SW480 (cell line): ENCODE results near the gene SCYGR1.
"Not testable (repeated sequence)": the region's sequence is repeated elsewhere in the genome, so short reads cannot be mapped to it uniquely, and the experiment has no call there.

Experiments used
- DNase-seq: peaks from one replicate; pipeline ENCODE4 v3.0.0-alpha.2; 2016; ENCODE audit warnings: low spot score

The SCYGR1 gene

DNA sequence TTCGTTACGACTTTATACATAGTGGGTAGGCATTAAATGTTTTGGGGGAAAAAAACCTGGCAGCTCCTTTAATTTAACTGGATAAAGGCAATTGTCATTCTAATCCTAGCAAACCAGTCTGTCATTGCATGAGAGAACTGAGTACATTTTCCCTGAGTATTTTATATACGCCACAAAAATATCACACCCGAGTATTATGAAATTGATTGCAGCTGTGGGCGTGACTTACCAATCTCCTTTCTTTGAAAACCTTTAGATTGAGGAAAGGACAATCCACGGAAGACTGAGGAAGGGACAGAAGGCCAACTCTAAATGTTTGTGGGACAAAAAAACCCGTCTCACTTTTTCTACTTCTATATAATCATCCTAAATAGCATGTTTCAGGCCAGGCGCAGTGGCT is 17.7 kb downstream of the SCYGR1 start:
- no peak for DNase-seq

DNA sequence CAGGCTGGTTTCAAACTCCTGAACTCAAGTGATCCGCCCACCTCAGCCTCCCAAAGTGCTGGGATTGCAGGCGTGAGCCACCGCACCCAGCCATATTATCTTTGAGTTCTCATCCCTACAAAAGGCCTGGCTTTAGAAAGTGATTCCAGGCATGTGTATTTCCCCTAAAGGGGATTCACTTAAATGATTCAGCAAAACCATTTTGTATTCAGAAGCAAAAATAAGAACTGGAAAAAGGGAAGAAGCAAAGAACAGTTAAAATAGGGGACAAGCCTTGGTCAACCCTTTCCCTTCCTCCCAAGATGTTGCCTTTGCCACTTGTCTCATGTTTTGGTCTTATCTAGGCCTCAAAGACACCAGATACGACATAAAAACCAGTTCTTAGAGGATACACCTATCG is 19.2 kb downstream of the SCYGR1 start:
- DNase-seq = no peak

DNA sequence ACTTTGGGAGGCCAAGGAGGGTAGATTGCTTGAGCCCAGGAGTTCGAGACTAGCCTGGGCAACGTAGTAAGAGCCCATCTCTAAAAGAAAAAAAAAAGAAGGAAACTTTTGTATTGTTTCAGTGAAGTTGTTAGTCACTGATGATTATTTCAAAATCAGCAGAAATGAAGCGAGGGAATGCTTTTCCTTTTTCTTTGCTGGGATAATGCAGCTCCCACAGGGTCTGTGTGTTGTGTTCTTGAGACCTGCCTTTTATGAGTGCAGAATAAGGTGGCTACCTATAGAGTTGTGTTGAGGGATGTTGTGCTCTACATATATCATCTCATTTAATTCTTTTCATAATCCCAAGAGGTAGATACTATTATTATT is 20.3 kb downstream of the SCYGR1 start:
- no peak for DNase-seq

DNA sequence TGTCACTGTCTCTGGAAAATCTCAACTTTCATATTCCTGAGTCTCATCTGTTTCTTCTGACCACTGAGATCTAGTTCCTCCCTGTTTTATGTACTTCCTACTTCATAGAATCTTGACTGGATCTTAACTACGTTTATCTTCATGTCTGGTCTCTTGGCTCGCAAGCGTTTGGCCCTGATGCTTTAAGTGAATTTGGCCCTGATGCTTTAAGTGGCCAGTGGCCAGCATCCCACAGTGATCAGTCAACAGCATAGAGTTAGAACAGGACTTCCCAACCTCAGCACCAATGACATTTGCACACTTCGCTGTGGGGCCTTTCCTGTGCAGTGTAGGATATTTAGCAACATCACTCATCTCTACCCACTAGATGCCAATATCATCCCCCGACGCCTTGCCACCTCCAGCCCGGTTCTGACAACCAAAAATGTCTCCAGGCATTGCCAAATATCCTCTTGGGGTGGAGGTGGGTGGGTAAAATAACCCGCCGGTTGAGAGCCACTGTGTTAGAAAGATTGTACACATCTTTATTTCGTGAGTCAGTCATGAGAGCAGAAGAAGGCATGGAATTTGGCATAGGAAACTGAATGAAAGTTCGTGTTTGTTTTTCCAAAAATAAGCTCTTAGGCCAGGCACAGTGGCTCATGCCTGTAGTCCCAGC is 20.9 kb downstream of the SCYGR1 start:
- DNase-seq = no peak

DNA sequence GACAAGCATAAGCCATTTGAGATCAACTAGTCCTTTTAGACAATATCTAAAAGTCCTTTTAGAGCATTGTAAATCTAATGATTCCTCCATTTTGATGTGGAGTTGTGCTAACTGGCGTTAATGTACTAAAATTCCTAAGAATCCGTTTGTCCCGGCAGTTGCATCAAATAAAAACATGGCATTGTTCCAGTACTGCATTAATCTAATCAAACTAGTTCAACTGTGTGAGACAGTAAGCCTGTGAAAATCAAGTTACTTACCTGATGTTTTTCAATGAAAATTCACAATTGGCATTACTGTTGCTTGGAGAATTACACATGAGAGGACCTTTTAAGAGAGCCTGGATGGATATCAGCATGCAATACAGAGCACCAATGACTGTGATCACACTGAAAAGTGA is 21.9 kb downstream of the SCYGR1 start:
- DNase-seq = no peak

DNA sequence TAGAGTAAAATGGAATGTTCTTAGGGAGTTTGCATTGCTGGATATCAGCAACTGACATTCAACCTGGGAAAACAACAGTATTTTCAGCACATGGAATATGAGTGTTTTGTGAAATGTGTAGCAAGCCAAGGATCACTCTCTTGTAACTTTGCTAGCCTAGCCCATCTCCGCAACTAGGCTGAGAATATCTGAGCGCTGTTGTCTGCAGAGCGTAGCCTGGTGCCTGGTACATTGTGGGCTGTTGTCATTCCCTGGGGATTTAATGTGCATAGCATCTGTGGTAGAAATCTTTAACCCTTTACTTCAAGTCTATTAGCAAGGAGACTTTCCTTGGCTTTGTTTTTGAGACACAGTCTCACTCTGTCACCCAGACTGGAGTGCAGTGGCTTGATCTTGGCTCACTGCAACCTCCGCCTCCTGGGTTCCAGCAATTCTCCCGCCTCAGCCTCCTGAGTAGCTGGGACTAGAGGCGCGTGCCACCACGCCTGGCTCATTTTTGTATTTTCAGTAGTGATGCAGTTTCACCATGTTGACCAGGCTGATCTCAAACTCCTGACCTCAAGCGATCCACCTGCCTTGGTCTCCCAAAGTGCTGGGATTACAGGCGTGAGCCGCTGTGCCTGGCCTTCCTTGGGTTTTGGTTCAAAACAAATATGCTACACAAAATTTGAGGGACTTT is 23.0 kb downstream of the SCYGR1 start:
- not testable (repeated sequence) for DNase-seq

DNA sequence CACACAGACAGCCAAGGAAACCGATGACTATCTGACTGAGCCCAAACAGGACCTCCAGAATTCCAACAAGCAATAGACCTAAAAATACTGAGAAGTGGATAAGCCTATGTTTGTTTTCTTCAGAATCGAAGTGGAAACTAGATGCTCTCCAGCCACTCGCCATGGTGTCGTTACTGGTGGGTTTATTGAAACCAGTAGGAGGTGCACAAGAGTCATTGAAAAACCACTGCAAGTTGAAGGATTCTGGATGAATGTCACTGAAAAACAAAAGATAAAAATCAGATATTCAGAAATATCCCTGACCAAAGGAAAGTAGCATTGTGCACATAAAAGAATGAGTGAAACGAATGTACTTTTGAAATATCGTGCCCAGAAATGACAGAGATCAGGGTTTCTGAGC is 24.0 kb downstream of the SCYGR1 start:
- no peak for DNase-seq

DNA sequence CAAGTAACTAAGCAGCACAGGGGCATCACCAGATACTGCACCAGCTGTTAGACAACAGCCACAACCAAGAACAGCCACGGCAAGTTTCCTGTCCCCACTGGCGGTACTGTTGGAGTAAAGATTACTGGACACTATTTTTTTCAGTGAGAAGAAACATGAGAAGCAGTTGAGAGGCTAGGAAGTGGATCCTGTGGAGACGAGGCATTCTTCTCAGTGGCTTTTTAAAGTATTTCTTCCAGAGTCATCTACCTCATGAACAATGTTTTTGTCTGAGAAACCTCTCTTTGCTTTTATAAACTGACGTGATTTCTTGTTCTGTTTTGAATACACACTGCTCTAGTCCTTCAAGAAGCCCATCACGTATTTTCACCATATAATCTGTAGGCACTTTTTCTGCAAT is 27.4 kb downstream of the SCYGR1 start:
- DNase-seq = no peak

DNA sequence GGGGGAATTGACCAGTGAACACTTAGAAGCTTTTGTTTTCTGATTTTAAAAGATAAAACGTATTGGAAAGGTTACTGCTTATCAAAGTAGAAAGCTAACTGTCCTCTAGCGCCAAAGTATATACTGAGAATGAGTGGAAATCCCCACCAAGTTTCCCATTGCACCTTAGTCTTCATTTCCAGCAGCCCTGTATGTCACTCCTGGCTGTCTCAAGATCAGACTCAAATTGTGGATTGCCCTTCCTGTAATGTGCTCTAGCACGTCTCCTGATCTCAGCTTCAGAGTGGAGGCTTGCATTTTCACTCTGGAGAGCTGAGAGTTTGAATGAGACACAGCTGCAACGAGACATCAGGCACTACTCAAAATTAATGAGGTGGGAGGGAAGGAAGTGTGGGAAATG is 36.1 kb downstream of the SCYGR1 start:
- DNase-seq = no peak

DNA sequence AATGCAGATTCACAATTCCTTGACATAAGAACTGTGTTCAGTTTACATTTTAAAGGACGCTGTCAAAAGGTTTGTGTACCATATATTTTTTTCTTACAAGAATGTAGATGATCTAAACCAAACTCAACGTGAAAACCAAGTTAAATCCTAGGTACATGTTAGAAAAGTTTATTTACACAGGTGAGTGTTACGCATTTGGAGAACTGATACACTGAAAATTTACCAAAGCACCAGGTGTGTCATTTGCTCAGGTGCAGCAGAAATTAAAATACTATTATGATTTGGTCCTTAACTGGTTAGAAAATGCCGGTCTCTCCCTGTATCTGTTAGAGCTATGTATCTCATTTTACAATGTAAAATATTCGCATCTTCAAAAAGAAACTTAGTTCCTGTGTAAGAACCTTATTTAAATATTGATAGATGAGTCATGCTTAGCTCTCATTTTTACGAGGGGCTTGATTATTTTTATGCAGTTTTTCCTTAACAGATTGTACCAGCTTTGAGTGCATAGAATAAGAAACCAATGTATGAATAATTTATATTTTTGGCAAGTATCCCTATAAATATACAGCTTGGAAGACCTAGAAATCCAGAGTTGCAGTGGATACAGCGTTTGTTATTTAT is 37.6 kb downstream of the SCYGR1 start:
- DNase-seq = no peak

DNA sequence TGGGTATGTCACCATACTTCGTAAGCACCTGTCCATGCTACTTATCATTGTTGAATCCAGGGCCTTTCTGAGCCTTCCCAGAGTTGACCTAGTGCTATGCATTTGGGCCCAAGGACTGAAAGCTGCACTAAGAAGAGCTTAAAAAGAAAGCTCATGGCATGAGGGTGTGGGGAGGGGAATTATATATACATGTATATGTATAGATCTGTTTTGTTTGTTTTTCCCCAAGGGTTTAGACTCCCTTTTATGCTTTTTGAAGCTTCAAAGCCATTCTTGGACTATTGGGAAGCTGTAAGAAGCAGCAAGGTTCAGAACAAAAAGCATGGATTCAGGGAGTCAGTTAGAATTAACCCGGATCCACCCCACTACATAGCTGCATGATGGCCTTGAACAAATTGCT is 39.4 kb downstream of the SCYGR1 start:
- DNase-seq = no peak

DNA sequence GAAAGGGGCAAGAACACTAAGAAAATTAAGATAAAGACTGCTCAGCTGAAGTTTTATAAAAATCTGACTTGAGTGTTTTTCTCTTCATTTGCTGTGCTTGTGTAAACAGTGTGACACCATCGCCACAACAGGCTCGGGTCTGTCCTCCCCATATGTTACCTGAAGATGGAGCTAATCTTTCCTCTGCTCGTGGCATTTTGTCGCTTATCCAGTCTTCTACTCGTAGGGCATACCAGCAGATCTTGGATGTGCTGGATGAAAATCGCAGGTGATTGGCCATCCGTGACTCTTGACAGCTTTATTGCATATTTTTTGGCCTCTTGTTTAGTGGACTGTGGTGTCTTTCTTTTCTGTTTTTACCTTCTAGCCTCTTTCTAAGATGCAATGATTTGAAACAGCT is 40.6 kb downstream of the SCYGR1 start:
- no peak for DNase-seq

DNA sequence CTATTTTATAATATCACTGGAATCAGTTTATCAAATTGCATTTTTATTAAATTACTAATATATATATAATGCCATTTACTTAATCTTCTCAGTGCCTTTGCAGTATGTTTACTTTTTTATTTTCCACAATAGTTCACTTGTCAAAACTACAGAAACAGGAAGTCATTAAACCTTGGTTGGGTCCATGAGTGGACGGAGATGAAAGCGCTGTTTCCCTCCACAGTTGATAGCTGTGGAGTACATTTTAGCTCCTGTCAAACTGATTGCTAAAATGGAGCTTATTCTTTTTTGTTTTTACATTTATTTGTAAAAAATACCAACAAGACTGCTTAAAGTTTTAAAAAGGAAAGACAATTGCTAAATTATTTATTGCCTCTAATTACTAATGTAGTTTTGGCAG is 43.5 kb downstream of the SCYGR1 start:
- DNase-seq = no peak

DNA sequence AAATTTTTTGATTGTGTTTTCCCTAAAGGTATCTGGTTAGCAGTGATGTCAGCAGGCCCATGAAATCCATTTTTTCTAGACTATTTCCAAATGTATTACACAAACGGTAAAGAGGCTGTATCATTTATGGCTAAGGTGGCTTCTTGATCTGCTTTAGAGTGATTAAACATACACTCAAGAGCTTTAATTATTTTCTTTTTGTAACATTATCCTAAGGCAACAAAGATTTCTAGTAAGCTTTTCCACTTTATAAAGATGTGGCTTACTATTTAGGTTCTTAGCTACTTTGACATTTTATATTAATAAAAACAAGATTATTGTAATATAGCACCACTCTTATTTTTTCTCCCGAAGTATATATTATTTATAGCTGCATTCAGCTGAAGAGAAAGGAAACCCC is 46.2 kb downstream of the SCYGR1 start:
- no peak for DNase-seq

DNA sequence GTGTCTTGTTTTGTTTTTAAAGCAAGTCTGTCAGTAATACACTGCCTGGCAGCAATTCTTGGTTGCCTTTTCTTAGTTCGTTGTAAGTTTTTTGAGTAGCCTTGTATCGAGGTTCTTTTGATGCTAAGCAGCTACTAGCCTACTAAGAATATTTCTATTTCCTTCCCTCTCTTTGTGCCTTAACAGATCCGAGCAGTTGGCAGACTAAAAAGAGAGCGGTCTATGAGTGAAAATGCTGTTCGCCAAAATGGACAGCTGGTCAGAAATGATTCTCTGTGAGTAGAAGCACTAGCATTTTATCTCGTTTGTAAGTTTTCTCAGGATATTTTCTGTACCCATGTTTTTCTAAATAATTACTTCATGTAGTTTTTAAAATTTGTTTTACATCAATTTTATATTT is 47.6 kb downstream of the SCYGR1 start:
- no peak for DNase-seq

DNA sequence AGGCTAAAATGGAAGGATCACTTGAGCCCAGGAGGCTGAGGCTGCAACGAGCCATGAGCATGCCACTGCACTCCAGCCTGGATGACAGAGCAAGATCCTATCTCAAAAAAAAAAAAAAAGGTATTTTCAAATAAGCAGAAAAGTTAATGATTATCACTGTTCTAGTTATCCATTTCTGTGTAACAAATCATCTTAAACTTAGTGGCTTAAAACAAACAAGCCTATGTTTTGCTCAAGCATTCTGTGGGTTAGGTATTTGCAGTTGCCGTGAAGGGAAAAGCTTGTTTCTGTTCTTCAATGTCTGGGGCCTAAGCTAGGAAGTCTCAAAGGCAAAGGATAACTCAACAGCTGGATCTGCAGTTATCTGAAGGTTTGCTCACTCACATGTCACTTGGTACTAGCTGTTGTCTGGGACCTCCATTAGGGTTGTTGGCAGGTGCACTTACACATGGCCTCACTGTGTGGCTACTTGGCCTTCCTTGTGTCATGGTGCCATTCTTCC is 48.6 kb downstream of the SCYGR1 start:
- DNase-seq = no peak
